Ishikawa (cell line): ENCODE measurements around the gene PRDM2.

ENCODE experiments used
- CEBPB ChIP-seq: IDR thresholded peaks from 2 replicates; pipeline ENCODE4 v1.6.1; 2012
- CREB1 ChIP-seq: IDR thresholded peaks from 2 replicates; pipeline ENCODE4 v1.6.1; 2012; ENCODE audit warnings: low read depth
- EGR1 ChIP-seq: IDR thresholded peaks from 2 replicates; pipeline ENCODE4 v1.6.1; 2012
- EP300 ChIP-seq: IDR thresholded peaks from 2 replicates; pipeline ENCODE4 v1.6.1; 2012; ENCODE audit warnings: borderline replicate concordance
- FOXM1 ChIP-seq: IDR thresholded peaks from 2 replicates; pipeline ENCODE4 v1.6.1; 2012; ENCODE audit warnings: low read depth, borderline replicate concordance
- NFIC ChIP-seq: IDR thresholded peaks from 2 replicates; pipeline ENCODE4 v1.6.1; 2012
- RAD21 ChIP-seq: IDR thresholded peaks from 2 replicates; pipeline ENCODE4 v1.6.1; 2012; ENCODE audit warnings: low read depth
- REST ChIP-seq: IDR thresholded peaks from 2 replicates; pipeline ENCODE4 v1.6.1; 2012; ENCODE audit warnings: low read depth, mild to moderate bottlenecking
- TAF1 ChIP-seq: IDR thresholded peaks from 2 replicates; pipeline ENCODE4 v1.6.1; 2012; ENCODE audit warnings: low read depth, mild to moderate bottlenecking
- TCF12 ChIP-seq: IDR thresholded peaks from 2 replicates; pipeline ENCODE4 v1.6.1; 2012; ENCODE audit warnings: low read depth
- TEAD4 ChIP-seq: IDR thresholded peaks from 2 replicates; pipeline ENCODE4 v1.6.1; 2012
- USF1 ChIP-seq: IDR thresholded peaks from 2 replicates; pipeline ENCODE4 v1.6.1; 2012
- YY1 ChIP-seq: IDR thresholded peaks from 2 replicates; pipeline ENCODE4 v1.6.1; 2012; ENCODE audit warnings: low read depth
- ZBTB7A ChIP-seq: IDR thresholded peaks from 2 replicates; pipeline ENCODE4 v1.6.1; 2012; ENCODE audit warnings: low read depth
- TF ChIP-seq, protein P1 (sequence below): IDR thresholded peaks from 2 replicates; pipeline ENCODE4 v1.6.1; 2012

The PRDM2 gene

DNA sequence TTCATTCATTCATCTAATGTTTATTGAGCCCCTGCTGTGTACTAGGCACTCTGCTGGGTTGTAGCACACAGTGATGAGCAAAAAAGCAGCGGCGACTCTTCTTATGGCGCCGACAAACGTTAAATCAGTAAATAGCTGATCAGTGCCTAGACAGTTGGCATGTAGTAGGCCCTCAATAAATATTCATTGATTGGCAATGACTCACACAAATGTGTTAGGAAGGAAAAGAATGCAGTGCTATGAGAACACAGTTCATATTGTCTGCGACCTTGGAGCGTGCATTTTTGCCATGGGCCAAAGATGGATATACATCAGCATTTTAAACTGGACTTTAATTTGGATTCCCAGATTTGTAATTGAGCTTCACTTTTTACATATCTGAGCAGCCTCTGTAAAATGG lies 52.0 kb downstream of the PRDM2 start:
- TF ChIP-seq RAD21, result no peak
- TF ChIP-seq, protein P1, sequence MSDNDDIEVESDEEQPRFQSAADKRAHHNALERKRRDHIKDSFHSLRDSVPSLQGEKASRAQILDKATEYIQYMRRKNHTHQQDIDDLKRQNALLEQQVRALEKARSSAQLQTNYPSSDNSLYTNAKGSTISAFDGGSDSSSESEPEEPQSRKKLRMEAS, result no peak
- TF ChIP-seq TCF12, result no peak
- no peak for TF ChIP-seq TEAD4
- TF ChIP-seq EGR1, result no peak
- no peak for TF ChIP-seq TAF1
- TF ChIP-seq USF1, result no peak

GRCh38 chr1:13752852-13753251 lies 52.9 kb downstream of the PRDM2 start:
- TF ChIP-seq ZBTB7A, result no peak
- TF ChIP-seq CEBPB, result no peak
- no peak for TF ChIP-seq YY1
- no peak for TF ChIP-seq USF1
- no peak for TF ChIP-seq FOXM1
- no peak for TF ChIP-seq EGR1
- TF ChIP-seq TAF1, result no peak
- TF ChIP-seq TEAD4, result no peak

DNA sequence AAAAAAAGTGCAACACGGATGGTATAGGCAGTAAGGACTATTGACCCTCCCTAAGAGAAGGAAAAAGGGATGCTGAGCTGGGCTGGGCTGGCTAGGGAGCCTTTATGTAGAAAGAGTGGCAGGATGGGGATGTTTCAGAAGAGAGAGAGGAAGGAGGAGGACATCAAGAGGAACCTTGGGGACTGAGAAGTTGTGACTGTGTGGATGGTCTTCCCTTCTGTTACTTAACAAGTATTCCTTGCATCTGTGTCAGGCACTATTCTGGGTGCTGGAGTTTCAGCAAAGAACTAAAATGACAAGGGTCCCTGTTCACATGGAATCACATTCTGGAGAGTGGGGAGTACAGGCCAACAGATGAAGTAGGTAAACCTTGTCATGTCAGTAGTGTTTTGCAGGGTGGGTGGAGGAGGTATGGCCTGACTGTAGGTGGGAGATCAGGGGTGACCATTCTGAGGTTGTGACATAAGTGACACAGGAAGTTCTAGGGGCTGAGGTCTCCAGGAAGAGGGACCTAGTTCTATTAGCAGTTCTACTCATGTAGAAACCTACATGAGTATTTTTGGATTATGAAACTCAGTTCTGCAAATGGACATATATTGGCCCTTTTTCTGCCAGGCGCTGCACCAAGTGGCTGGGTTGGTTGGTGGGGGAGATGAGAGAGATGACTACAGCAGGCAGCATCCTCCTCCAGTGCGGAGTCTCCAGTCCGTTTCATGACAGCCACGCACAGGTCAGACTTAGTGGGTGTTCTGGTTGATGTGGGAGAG lies 53.8 kb downstream of the PRDM2 start:
- TF ChIP-seq EP300 (no peak), EGR1 (no peak), TCF12 (no peak), NFIC (no peak), REST (no peak), FOXM1 (no peak), CEBPB (no peak), RAD21 (no peak), USF1 (no peak), ZBTB7A (no peak), CREB1 (no peak), TEAD4 (no peak), TAF1 (no peak), YY1 (no peak)
- TF ChIP-seq, protein P1, result no peak

DNA sequence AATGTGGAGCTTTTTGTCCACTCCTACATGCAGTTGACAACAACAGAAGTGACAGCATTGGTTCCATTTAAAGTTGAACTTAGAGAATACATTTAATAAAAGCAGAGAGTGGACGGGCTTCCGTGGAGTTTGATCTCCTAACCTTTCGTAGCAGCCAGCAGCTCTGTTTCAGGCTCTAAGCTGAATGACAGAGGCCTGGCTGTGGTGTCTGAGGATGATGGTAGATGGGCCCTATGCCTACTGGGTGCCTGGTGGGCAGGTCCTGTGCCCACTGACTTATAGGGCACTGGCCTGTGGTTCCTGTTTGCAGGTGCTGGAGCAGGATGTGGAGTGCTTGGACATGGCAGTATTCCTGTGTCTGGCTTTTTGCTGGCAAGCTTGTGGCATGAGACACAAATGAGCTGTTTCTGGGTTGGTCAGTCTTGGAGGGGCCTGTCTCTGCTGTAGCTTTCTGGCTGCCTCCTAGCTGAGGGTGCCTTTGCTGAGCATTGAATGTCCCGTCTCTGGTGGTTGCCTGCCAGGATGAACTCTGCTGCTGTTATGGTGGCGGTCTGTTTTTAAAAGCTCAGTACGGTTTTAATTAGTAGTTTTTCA lies 54.6 kb downstream of the PRDM2 start:
- TF ChIP-seq CREB1 (no peak), CEBPB (no peak), EP300 (no peak), EGR1 (no peak)

GRCh38 chr1:13756557-13757315 lies 56.7 kb downstream of the PRDM2 start:
- no peak for TF ChIP-seq TCF12
- TF ChIP-seq TAF1, result no peak
- TF ChIP-seq EGR1, result no peak
- TF ChIP-seq YY1, result no peak
- no peak for TF ChIP-seq USF1
- TF ChIP-seq NFIC, result no peak
- no peak for TF ChIP-seq TEAD4
- no peak for TF ChIP-seq EP300
- TF ChIP-seq ZBTB7A, result no peak
- no peak for TF ChIP-seq CEBPB
- no peak for TF ChIP-seq CREB1
- TF ChIP-seq RAD21, result no peak
- TF ChIP-seq, protein P1, result no peak
- no peak for TF ChIP-seq FOXM1
- TF ChIP-seq REST, result no peak
